ENCODE results near the gene GVQW3. TPM values are rescaled to one million over a fixed set of nuclear protein-coding genes. Genes with fewer than 3 reads are reported as not detected.

The GVQW3 gene
- total and polyA plus RNA-seq, 2 donors (not counting 1 experiment from before 2014, with no cell fraction given): 3.5 to 8.2 TPM

DNA sequence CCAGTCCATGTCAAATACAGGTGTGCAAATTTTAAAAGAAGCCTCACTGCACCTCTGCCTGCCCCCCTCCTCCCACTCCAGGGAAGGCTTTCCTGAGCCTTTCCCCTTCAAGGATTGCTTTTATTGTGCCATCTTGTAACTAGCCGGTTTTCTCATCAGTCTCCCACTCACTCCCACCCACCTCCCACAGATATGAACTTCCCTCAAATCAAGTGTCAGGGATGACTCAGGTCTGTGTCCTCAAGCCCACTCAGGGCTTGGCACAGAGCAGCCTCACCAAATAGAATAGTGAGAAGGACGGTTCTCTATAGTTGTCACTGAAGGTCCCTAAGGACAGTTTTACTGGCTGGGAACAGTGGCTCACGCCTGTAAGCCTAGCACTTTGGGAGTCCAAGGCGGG lies 43.2 kb upstream of the GVQW3 start:
- peaks cover 0 to 25% (median 19%) of the 10 kb centered on the region in 3 donors for H3K9me3 ChIP-seq (ENCODE audit: control extremely low read depth in 1 of 3, control insufficient read depth in 2 of 3, insufficient read depth in 1 of 3, low read length in 2 of 3)
- no peak overlapping the region for H2AFZ ChIP-seq (ENCODE audit: insufficient read depth, low read depth, low read length, poor library complexity, severe bottlenecking)
- CTCF ChIA-PET: no interaction called here
- H3K27ac ChIP-seq (ENCODE audit: low read length in 2 of 2): no peak overlapping the region
- H3K27me3 Mint-ChIP-seq: no peaks in the 10 kb centered on the region
- no peaks in the 10 kb centered on the region for H3K79me2 ChIP-seq (ENCODE audit: control insufficient read depth, insufficient read depth, low read length)
- no peak for TF ChIP-seq EZH2 (IDR thresholded peaks at IDR 0.05; ENCODE audit: borderline replicate concordance, insufficient read depth, low read depth, low read length, poor library complexity, severe bottlenecking)
- no peak for TF ChIP-seq CTCF (IDR thresholded peaks at IDR 0.05)
- no peak for ATAC-seq (ENCODE audit: low read depth)
- peaks cover 10% of the 10 kb centered on the region for H3K9me3 Mint-ChIP-seq (ENCODE audit: insufficient read depth)
- no peak overlapping the region for H3K9ac ChIP-seq (ENCODE audit: low read length)
- intact Hi-C loops (cut with micrococcal nuclease): no loop called here
- no peaks in the 10 kb centered on the region for H3K36me3 ChIP-seq (replicated peaks in 1 of 2; ENCODE audit: control extremely low read depth in 1 of 2, control insufficient read depth in 1 of 2, extremely low read depth in 1 of 2, insufficient read depth in 2 of 2, low read length in 1 of 2)
- H3K4me2 ChIP-seq (replicated peaks; ENCODE audit: low read depth, low read length, poor library complexity, severe bottlenecking): no peak overlapping the region
- WGBS (ENCODE audit: insufficient coverage): 88% methylated on average over 4 of the region's 4 CpGs
- POLR2A ChIA-PET: no interaction called here
- no peaks in the 10 kb centered on the region for H3K27me3 ChIP-seq (replicated peaks in 1 of 4; ENCODE audit: control extremely low read depth in 1 of 4, control insufficient read depth in 3 of 4, insufficient read depth in 4 of 4, low read length in 3 of 4)
- H3K4me3 ChIP-seq (ENCODE audit: control extremely low read depth in 1 of 5, extremely low read depth in 1 of 5, insufficient read depth in 1 of 5, low read depth in 2 of 5, low read length in 4 of 5): no peak overlapping the region
- H3K27ac Mint-ChIP-seq: no peak overlapping the region
- H3K4me1 ChIP-seq (ENCODE audit: control insufficient read depth in 2 of 2, insufficient read depth in 2 of 2, low read length in 2 of 2): no peaks in the 10 kb centered on the region
- H3K4me1 Mint-ChIP-seq: peaks cover 8% of the 10 kb centered on the region
- H3K4me3 Mint-ChIP-seq: no peak overlapping the region
- no peak for DNase-seq
- H4K20me1 ChIP-seq (ENCODE audit: control insufficient read depth, insufficient read depth, low read length, poor library complexity, severe bottlenecking): no peaks in the 10 kb centered on the region

- ChIA-PET POLR2A (no interaction called here), CTCF (interaction anchor here (1.9 kb wide), 1 partner anchor 20 kb away, joined by 4 read pairs; no protein-coding TSS in a partner anchor)
- TF ChIP-seq EZH2 (IDR thresholded peaks at IDR 0.05; ENCODE audit: borderline replicate concordance, insufficient read depth, low read depth, low read length, poor library complexity, severe bottlenecking) (no peak), CTCF (IDR thresholded peaks at IDR 0.05) (no peak)
- Histone ChIP-seq H3K79me2 (ENCODE audit: control insufficient read depth, insufficient read depth, low read length) (no peaks in the 10 kb centered on the region), H3K9me3 (ENCODE audit: control extremely low read depth in 1 of 3, control insufficient read depth in 2 of 3, insufficient read depth in 1 of 3, low read length in 2 of 3) (peaks cover 0 to 22% (median 12%) of the 10 kb centered on the region in 3 donors), H3K36me3 (replicated peaks in 1 of 2; ENCODE audit: control extremely low read depth in 1 of 2, control insufficient read depth in 1 of 2, extremely low read depth in 1 of 2, insufficient read depth in 2 of 2, low read length in 1 of 2) (no peaks in the 10 kb centered on the region), H3K27ac (ENCODE audit: low read length in 2 of 2) (no peak overlapping the region), H2AFZ (ENCODE audit: insufficient read depth, low read depth, low read length, poor library complexity, severe bottlenecking) (no peak overlapping the region), H3K4me2 (replicated peaks; ENCODE audit: low read depth, low read length, poor library complexity, severe bottlenecking) (no peak overlapping the region), H3K9ac (ENCODE audit: low read length) (no peak overlapping the region), H3K4me3 (ENCODE audit: control extremely low read depth in 1 of 5, extremely low read depth in 1 of 5, insufficient read depth in 1 of 5, low read depth in 2 of 5, low read length in 4 of 5) (no peak overlapping the region), H3K4me1 (ENCODE audit: control insufficient read depth in 2 of 2, insufficient read depth in 2 of 2, low read length in 2 of 2) (no peaks in the 10 kb centered on the region), H4K20me1 (ENCODE audit: control insufficient read depth, insufficient read depth, low read length, poor library complexity, severe bottlenecking) (no peaks in the 10 kb centered on the region), H3K27me3 (replicated peaks in 1 of 4; ENCODE audit: control extremely low read depth in 1 of 4, control insufficient read depth in 3 of 4, insufficient read depth in 4 of 4, low read length in 3 of 4) (no peaks in the 10 kb centered on the region)
- no peak overlapping the region for H3K27ac Mint-ChIP-seq
- intact Hi-C loops (cut with micrococcal nuclease): no loop called here
- H3K27me3 Mint-ChIP-seq: no peaks in the 10 kb centered on the region
- peaks cover 4% of the 10 kb centered on the region for H3K9me3 Mint-ChIP-seq (ENCODE audit: insufficient read depth)
- ATAC-seq (ENCODE audit: low read depth) (no peak), DNase-seq (no peak)
- no peak overlapping the region for H3K4me3 Mint-ChIP-seq
- H3K4me1 Mint-ChIP-seq: peaks cover 8% of the 10 kb centered on the region
- 0% methylated on average over 3 of the region's 6 CpGs for WGBS (ENCODE audit: insufficient coverage)
Measured at GRCh38 chr11:76339221-76339620, 41.9 kb upstream of the GVQW3 start.

Data from B cell (primary cell).